Placental pericyte (primary cell): ENCODE data around the gene VIPR2. TPM values are rescaled to one million over a fixed set of nuclear protein-coding genes. Genes with fewer than 3 reads are reported as not detected.

Source experiments
- total RNA-seq: library from RNA; depleted of rRNA; stranded (reverse); fragments of >200 nt; gene quantifications from 2 replicates; pipeline ENCODE4 v1.2.3, GENCODE V29; 2012

The VIPR2 gene
- not detected in 2 replicates for total RNA-seq

GRCh38 chr7:159144758-159145489 is at the start of gene VIPR2:
VIPR2 (minus strand) TSS chr7:159144867; CDS start chr7:159144771, 96 bp downstream.

